Left renal pelvis (tissue), 4 donors: ENCODE data around the gene SPOCK3. TPM values are rescaled to one million over a fixed set of nuclear protein-coding genes. Genes with fewer than 3 reads are reported as not detected.
A peak's percentile ranks its signal among the peaks of the same experiment; 100 is the strongest.
"Not testable (repeated sequence)": the region's sequence is repeated elsewhere in the genome, so short reads cannot be mapped to it uniquely, and the experiment has no call there.

Experiments
- DNase-seq, 4 donors: peaks; one replicate each; pipeline ENCODE4 v3.0.0-alpha.2; 2013; ENCODE audit warnings: low read depth in 4 of 4, low spot score in 3 of 4
- polyA plus RNA-seq, 4 donors: library from polyadenylated mRNA; unstranded; fragments of 120-200 nt; gene quantifications; one replicate each; pipeline ENCODE4 v1.2.1, GENCODE V29; 2013; ENCODE audit not compliant: insufficient read length in 4 of 4

SPOCK3 gene
- 10 to 100 TPM in 3 of 4 donors, 1 to 10 TPM in 1; 8.3 to 95.6 (median 15.0) TPM for polyA plus RNA-seq

DNA sequence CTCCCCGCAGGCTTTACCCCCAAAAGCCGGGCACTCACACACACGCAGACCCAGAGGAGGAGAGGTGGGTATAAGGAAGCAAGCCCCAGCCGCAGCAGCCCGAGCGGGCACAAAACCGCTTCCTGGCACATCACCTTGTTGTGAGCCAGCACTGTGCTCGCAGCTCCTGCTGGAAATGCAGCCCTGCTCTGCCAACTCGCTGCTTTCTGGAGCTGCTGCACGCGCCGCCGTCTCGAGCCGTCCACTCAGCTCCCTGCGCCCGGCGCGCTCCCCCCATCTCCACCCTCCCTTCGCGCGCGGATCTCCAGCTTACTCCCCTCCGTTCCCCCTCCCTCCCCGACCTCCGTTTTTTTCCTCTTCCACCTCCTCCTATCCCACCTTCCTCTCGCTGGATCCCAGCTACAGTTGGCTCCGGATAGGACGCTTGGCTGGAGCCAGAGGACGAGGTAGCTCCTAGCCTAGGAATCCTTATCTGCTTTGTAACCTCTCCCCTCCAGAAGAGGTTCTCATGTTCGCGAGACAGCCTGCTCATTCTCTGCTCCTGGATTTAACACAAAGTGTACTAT lies at the start of gene SPOCK3:
Gene SPOCK3 (minus strand): TSS at position 179 of the 566 bp plus-strand sequence.
- peak in 2 of 4 donors; percentile 50 to 53 for DNase-seq

DNA sequence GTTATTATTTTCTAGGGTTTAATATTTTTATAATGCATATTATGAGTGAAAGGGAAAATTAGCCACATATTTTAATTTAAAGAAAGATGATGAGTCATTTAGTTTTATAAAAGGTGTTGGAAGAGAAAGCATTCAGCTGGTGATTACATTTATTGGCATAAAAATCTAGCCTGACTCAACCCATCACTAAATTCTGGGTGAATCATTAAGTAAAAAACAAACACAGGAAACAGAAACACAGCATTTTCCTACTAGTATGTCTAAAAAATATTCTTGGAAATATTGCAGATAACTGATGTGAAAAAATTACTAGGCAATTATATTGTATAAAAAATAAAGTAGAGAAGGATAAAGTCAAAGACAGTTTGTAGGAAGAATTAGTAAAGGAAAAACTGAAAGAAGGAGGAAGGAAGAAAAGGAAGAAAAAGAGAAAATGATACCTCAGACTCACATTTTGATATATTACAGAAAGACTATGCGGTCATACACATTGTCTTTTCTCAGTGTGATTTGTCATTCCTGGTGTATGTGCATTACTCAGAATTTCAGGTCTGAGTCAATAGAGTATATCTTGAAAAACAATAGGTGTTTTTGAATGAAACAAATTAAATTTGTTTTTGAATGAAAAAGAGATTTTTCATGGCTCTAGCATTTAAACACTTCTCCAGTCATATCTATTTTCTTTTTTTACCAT lies 48.0 kb upstream of the SPOCK3 start:
- DNase-seq: no peak

DNA sequence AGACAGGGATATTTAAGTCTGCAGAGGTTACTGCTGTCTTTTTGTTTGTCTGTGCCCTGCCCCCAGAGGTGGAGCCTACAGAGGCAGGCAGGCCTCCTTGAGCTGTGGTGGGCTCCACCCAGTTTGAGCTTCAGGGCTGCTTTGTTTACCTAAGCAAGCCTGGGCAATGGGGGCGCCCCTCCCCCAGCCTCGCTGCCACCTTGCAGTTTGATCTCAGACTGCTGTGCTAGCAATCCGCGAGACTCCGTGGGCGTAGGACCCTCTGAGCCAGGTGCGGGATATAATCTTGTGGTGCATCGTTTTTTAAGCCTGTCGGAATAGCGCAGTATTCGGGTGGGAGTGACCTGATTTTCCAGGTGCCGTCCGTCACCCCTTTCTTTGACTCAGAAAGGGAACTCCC lies 47.3 kb upstream of the SPOCK3 start:
- not testable (repeated sequence) for DNase-seq

DNA sequence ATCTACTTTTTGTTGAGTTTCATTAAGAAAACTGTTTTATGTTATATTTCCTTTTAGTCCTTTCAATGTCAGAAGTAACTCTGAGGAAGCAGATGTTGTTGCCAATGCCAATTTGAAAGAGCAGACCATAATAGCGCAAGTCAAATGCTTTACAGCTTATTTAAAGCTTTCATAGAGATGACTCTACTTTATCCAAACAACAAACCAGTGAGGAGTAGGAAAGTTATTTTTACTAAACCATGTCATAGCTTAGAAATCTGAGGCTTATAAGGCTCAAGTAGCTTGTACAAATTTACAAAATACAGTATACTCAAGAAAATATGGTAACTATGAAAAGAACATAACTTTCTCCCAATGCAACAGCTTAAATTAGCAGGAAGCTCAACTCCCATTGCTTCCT lies 40.1 kb upstream of the SPOCK3 start:
- no peak for DNase-seq

DNA sequence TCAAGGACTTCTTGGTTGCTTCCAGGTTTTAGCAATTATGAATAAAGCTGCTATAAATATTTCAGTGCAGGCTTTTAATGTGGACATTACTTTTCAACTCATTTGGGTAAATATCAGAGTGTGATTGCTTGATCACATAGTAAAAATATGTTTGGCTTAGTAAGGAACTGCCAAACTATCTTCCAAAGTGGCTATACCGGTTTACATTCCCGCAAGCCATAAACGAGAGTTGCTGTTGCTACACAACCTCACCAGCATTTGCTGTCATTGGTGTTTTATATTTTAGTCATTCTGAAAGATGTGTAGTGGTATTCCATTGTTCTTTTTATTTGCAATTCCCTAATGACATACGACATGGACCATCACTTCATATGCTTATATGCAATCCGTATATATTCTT lies 30.9 kb upstream of the SPOCK3 start:
- DNase-seq: no peak

DNA sequence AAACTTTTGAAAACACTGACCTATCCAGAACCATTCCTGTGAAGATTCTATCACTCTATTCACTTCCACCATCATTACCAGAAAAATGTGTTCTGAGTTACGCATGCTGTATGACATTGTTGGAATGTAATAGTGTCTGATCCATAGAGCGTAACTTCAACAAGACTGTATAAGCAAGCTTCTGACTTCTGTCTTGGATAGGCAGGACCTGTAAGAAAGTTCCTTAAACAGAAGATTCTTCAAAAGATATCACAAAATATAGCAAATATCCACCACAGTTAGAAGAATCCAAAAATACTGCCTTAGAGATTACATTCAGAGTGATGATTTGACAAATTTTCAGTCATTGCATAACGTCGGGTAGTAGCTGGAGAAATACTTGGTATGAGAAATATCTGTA lies 14.0 kb upstream of the SPOCK3 start:
- no peak for DNase-seq

DNA sequence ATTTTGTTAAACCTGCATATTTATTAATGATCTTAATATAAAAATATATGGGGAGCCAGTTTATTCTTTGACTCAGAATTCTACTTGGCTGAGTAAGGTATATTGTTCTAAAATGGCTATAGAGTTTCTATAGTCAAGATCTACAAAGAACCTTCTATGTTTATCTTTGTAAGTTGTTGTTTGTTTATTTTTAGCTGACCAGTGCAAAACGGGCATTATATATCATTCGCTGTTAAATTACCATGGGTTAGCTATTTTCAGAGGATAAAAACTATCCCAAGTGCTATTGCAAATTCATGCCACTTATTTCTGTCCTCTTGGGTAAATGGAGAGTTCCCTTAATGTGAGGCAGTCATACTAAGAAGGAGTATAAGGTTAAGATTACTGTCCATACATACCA lies 5.3 kb upstream of the SPOCK3 start:
- DNase-seq: no peak

DNA sequence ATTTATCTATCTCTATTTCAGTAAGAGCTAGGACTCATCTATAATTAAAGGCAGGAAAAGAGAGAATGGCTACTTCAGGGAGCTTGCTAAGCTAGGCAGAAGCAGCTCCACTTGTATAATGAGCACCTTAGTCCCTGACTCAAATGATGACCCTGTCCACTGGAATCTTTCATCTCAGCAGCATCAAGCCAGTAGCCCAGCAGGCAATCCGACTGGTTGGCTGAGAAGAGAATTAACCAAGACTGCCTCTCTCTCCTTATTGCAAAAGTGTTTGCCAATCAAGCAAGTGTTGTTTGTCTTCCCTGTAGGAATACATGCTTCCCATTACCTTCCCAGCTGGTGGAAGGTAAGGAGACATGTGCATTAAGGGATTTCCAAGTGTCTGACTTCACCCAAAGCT lies 3.9 kb upstream of the SPOCK3 start:
- DNase-seq: no peak

DNA sequence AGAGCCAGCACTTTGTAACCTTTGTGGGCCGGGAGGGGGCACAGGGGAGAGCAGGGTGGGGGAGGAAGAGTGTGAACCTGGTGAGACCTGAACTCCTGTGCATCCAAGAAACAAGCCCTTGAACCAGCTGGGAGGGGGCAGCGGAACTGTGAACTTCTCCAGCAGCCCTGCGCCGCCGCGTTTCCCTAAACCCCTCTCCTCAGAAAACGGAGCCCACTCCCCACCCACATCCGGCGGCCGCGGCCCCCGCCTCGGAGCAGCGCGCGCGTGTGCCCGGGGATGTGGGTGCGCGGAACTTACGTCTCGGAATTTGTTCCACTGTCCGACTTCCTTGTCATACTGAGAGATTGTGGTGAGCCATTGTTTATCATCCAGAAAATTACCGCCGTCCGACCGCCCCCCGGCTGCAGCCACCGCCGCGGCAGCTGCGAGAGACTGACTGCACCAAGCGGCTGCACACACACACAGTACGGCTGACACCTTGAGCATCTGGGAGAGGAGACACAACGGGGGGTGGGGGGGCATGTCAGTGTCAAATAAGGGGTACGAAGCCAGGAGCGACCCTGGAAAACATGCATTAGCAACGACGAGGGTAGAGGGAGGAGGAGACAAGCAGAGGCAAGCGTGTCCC lies 494 bp downstream of the SPOCK3 start:
- peak in 1 of 4 donors; percentile 19 for DNase-seq

DNA sequence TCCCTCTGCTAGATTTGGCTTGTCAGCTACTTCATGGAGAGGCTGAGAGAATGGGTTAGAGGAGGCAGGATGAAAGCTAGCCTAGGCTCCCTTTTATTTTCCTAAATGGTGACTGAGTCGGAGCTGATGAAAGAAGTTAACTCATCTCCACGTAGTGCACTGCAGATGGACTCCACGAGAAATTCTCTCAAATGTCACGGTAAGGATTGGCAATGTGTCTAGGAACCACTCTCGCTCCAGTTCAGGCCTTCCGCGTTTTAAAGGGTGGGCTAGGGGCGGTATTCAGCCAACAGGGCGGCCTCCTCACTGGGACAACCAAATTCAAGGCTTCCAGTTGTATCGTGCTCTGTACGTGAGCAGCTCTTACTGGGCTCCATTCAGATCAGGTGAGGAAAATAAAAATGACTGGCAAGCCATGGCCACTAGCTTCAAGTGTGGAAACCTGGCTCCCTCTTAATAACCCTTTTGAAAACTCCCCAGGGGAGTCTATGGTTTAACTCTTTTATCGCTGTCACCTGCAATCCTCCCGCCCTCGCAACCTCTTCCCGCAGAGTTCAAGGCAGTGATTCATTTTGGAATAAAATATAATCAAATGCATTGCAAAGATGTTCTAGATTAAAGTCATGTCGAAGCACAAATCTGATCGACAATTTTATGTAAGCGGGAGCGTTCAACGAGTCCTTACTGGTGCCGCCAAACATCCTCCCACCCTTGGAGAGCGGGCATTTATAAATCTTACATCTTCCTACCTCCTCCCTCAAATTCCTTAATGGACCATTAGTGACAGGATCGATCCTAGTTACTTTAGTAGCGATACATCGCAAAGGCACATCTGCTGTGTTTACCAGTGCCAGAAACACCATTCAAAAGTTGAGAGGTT lies 1.2 kb downstream of the SPOCK3 start:
- DNase-seq: no peak

DNA sequence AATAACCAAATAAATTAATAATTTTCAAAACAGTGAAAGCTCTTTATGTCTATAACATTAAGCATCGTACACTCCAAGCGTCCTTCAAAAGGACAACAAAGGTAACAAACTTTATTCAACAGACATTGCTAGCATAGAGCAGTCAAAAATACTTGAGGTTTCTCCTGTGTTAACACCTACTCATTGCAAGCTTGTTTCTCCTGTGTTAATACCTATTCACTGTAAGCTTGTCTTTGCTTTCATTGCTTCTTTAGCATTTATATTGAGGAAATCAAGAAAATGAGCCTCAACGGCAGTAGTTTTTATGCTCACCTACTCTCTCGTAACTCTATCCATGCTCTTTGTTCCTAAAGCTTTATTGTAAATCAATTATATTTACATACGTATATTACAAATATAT lies 3.5 kb downstream of the SPOCK3 start:
- no peak for DNase-seq

DNA sequence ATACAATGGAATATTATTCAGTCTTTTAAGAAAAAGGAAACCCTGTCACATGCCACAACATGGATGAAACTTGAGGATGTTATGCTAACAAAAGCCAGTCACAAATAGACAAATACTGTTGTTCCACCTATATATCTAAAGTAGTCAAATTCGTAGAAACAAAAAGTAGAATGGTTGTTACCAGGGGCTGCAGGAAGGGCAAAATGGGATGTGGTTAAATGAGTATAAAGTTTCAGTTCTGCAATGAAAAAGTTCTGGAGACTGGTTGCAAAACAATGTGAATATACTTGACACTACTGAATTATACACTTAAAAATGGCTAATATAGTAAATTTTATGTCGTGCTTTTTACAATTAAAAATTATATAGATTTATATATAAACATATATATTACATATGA lies 12.2 kb downstream of the SPOCK3 start:
- DNase-seq: no peak

DNA sequence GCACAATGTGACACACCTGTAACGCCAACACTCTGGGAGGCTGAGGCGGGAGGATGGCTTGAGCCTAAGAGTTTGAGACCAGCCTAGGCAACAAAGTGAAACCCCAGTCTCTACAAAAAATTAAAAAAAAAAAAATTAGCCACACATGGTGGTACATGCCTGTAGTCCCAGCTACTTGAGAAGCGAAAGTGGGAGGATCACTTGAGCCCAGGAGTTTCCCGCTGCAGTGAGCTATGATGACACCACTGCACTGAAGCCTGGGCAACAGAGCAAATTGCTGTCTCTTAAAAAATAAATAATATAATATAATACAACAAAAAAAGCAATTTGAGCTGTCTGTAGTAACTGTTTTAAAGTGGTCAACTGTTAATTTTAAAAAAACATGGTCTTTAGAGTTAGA lies 13.2 kb downstream of the SPOCK3 start:
- no peak for DNase-seq

DNA sequence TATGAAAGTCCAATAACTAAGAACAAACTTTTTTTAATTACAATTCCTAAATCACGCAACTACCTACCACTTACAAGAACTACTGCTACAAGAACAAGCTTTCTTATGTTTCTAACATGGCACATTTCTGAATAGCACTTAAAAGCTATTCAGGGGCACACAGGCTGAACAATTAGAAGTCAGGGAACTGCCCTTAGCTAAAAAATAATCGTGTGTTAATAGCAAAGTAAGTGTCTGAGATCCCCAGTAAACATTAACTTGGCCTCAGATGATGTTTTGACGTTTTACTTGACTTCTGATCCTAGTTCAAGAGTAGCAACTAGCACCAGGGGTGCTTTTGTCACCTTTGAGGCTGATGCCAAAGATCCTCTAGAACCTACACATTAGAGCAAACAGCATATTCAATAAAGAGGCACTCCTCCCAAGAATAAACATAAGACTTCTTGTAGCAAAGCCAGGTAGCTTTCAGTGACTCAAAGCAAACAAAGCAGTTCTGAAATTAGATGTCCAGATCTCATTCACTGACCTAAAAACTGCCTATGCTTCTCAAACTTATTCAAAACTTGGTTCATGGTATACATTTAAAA lies 16.2 kb downstream of the SPOCK3 start:
- no peak for DNase-seq

DNA sequence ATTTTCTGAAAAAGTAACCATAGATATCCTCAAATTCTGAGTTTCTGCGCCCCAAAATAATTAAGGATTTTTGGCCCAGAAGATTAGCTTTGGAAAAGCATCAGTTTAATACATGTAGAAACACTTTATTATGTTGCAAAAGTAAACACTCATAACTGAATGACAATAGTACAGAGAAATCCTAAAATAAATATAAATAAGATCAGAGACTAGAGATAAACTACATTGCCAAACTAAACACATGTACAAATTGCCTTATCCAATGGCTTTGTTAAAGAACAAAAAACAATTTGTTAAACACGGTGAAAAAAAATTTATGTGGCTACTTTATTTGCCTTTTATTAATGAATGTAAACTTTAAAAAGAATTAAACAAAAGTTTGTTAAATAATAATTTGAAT lies 17.5 kb downstream of the SPOCK3 start:
- DNase-seq: no peak

DNA sequence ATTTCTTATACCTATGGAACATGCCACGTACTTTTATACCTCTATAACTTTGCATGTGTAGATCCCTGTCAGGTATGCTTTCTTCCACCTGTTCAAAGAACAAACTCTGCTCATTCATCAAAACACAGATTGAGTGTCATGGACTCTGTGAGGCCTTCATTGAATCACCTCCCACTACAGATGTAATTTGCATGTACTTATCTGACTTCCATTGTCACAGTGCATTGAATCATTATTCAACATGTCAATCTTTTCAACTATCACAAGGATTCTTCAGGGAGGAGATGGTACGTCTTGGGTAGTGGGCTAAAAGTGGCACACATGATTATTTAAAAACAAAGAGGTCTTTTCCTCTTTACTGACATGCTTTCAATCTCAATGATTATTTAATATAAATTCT lies 24.1 kb downstream of the SPOCK3 start:
- no peak for DNase-seq

DNA sequence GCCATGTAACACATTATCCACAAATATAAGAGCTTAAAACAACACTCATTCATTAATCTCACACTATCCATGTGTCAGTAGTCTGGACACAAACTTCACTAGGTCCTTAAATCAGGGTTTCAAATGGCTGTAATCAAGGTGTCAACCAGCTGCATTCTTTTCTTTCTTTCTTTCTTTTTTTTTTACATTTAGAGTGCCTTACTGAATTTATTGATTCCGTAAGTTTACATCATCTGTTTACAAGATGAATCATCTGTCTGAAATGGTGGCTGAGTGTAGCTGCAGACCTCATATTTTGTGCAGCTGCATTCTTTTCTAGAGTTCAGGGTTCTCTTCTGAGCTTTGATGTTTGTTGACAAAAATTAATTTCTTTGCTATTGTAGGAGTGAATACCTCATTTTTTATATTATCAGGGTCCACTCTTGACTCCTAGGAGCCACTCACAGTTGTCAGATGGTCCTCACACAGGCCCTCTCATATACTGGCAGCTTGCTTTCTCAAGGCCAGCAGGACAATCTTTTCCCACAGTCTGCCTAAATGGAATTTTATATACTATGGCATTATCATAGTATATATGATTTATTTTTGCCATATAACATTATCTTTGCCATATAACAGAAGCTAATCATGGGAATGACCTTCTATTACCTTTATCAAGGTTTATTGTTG lies 37.8 kb downstream of the SPOCK3 start:
- no peak for DNase-seq

DNA sequence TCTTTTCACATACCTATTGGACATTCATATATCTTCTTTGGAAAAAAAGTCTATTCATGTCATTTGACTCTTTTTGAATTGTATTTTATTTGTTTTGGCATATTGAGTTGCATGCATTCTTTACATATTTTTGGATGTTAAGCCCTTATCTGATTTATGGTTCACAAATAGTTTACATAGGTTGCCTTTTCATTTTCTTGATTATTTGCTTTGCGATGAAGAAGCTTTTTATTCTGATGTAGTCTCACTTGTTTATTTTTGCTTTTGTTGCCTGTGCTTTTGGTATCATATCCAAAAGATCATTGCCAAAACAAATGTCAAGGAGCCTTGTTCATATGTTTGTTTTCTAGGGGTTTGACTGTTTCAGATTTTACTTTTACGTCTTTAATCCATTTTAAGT lies 43.9 kb downstream of the SPOCK3 start:
- no peak for DNase-seq

DNA sequence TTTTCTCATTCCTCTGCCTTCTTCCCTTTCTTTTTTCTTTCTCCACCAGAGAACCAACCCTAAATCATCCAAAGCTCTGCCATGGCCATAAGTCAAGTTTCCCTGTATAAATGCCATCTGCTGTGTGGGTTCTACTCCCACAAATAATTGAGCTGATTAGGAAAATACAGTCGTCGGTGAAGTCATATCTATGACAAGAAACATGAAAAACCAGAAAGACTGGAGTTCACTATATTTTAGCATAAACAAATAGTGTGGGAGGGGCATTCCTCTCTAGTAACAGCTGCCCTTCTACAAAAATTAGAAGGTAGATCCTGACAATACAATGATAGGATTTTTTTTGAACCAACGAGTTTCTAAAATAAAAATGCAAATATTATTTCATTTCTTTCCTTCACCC lies 48.8 kb downstream of the SPOCK3 start:
- no peak for DNase-seq

DNA sequence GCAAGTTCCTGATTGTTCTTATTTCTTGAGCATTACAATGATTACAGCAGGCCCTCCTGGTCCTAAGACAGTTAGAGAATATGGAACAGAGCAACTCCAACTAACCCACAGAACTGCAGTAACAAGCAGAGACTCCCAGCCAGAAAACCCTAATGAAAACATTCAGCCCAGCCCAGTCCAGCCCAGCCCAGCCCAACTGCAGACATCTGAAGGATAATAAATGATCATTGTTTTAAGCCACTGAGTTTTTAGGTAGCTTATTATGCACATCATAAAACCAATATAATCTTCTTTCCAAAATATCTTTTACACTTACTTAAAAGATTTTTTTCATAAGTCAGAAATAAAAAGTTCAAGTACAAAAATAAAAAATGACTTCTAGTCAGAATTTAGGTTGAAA lies 51.3 kb downstream of the SPOCK3 start:
- no peak for DNase-seq
